CD4-positive, alpha-beta T cell treated with Interleukin-4 for 1 hour (primary cell): ENCODE measurements around the gene POMGNT2.

Source experiments
- DNase-seq, 2 donors: peaks; one replicate each; pipeline ENCODE4 v3.0.0-alpha.2; 2020 to 2022

Gene POMGNT2

GRCh38 chr3:43102773-43103480 lies 3.0 kb downstream of the POMGNT2 start:
- no peak for DNase-seq

GRCh38 chr3:43098761-43099160 lies 7.1 kb downstream of the POMGNT2 start:
- no peak for DNase-seq

- DNase-seq = no peak
Measured at GRCh38 chr3:43097400-43098080, 8.3 kb downstream of the POMGNT2 start.

- DNase-seq = no peak
Measured at GRCh38 chr3:43096761-43097160, 9.1 kb downstream of the POMGNT2 start.

- DNase-seq = no peak
Measured at GRCh38 chr3:43095370-43095769, 10.5 kb downstream of the POMGNT2 start.

GRCh38 chr3:43094851-43095250 lies 11.0 kb downstream of the POMGNT2 start:
- no peak for DNase-seq

GRCh38 chr3:43094381-43094780 lies 11.5 kb downstream of the POMGNT2 start:
- no peak for DNase-seq

- DNase-seq = no peak
Measured at GRCh38 chr3:43093974-43094373, 11.9 kb downstream of the POMGNT2 start.

- DNase-seq = no peak
Measured at GRCh38 chr3:43093006-43093405, 12.9 kb downstream of the POMGNT2 start.

GRCh38 chr3:43091481-43091880 lies 14.4 kb downstream of the POMGNT2 start:
- no peak for DNase-seq

GRCh38 chr3:43090238-43090637 lies 15.6 kb downstream of the POMGNT2 start:
- no peak for DNase-seq

- DNase-seq = no peak
Measured at GRCh38 chr3:43089081-43089480, 16.8 kb downstream of the POMGNT2 start.

GRCh38 chr3:43087249-43087776 lies 18.6 kb downstream of the POMGNT2 start:
- peak in 1 of 2 donors; percentile 6 for DNase-seq

GRCh38 chr3:43086460-43087165 lies 19.3 kb downstream of the POMGNT2 start:
- no peak for DNase-seq

- DNase-seq = no peak
Measured at GRCh38 chr3:43082457-43082856, 23.4 kb downstream of the POMGNT2 start.

GRCh38 chr3:43081796-43082195 lies 24.1 kb downstream of the POMGNT2 start:
- DNase-seq = no peak

GRCh38 chr3:43080726-43081568 lies 24.9 kb downstream of the POMGNT2 start:
- no peak for DNase-seq

- no peak for DNase-seq
Measured at GRCh38 chr3:43079536-43080332, 26.1 kb downstream of the POMGNT2 start.

- DNase-seq = no peak
Measured at GRCh38 chr3:43077707-43078106, 28.2 kb downstream of the POMGNT2 start.

- DNase-seq = no peak
Measured at GRCh38 chr3:43077261-43077660, 28.6 kb downstream of the POMGNT2 start.

- no peak for DNase-seq
Measured at GRCh38 chr3:43076857-43077256, 29.0 kb downstream of the POMGNT2 start.
